ENCODE data around the gene ABCG4.

Gene ABCG4

DNA sequence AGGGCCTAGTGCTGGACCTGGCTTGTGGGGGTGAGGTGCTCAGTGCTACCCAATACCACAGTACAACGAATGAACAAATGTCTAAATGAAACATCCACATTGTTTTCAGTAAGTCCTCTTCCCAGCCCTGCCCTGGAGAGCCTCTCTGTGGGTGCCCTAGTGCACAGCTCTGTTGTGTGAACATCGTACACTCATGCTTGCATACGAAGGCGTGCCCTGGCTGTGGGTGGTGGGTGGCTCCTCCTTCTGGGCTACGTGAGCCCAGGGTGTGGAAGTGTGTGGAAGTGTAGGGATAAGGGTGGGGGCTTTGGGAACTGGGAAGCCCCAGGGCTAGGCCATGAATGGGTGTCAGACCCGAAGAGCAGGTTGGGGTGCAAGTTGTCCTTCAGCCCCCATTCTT lies 19.1 kb downstream of the ABCG4 start:
- H3K9me3 ChIP-seq (ENCODE audit: insufficient read depth, low read length), result no peaks in the 10 kb centered on the region
- H3K27me3 ChIP-seq (ENCODE audit: insufficient read depth, insufficient read length), result no peaks in the 10 kb centered on the region
- H3K4me1 ChIP-seq (ENCODE audit: insufficient read depth, insufficient read length), result peaks cover 8% of the 10 kb centered on the region
- H3K36me3 ChIP-seq (ENCODE audit: insufficient read depth, insufficient read length, low read length), result peaks cover 3% of the 10 kb centered on the region
- H3K4me3 ChIP-seq (ENCODE audit: insufficient read length, low read depth), result no peak overlapping the region
- TF ChIP-seq SUZ12 (IDR thresholded peaks at IDR 0.05; ENCODE audit: extremely low read depth, insufficient read depth, insufficient read length), result no peak
- TF ChIP-seq YY1 (IDR thresholded peaks at IDR 0.05; ENCODE audit: insufficient read depth, insufficient read length), result no peak
- TF ChIP-seq ZNF274 (IDR thresholded peaks at IDR 0.05; ENCODE audit: low read depth, low read length), result no peak
- H3K9ac ChIP-seq (ENCODE audit: insufficient read length, low read depth), result peak overlapping the region; percentile 50
- no peak for DNase-seq (ENCODE audit: low read depth, low spot score)

DNA sequence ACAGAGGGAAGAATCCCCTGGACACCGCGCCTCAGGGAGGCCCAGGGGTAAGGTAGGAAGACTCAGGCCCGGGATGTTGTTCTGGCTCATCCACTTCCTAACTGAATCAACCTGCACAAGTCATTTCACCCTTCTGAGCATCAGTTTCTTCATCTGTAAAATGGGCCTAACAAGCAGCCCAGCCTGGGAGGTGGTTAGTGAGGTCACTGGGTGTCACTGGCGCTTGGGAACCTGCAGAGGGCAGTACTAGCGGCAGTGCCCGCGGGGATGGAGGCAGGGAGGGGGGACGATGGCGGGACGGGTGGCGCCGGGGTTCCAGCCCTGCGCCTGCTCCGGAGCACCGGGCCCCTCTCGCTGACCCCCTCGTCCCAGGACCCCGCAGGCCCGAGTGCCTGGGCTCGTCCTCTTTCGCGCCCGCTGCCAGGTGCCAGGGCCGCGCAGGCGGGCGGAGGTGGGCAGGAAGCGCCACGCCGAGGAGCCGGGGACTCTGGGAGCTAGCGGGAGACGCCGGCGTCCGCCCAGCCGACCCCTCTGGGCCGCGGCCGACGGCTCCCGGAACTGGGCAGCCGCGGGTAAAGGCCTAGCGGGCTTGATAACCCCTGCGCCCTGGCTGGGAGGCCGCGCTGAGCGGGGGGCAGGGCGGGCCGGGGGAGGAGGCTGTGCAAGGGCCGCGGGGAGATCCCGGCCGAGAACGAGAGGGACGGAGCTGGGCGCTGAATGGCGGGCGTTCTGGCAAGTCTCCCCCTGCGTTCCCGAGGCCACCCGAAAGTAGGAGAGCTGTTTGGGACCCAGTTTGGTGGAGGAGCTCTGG lies 19.8 kb downstream of the ABCG4 start, which contains the start of gene NLRX1:
Gene NLRX1 (plus strand): TSS at position 255 of the 811 bp plus-strand sequence. CDS start 2,679 bp downstream, outside the sequence.
- Histone ChIP-seq H3K27me3 (ENCODE audit: insufficient read depth, insufficient read length) (no peaks in the 10 kb centered on the region), H3K9ac (ENCODE audit: insufficient read length, low read depth) (peak within 1 kb of the TSS; percentile 93), H3K4me3 (ENCODE audit: insufficient read length, low read depth) (peak within 1 kb of the TSS; percentile 64), H3K36me3 (ENCODE audit: insufficient read depth, insufficient read length, low read length) (peaks cover 10% of the 10 kb centered on the region), H3K4me1 (ENCODE audit: insufficient read depth, insufficient read length) (peaks cover 8% of the 10 kb centered on the region), H3K9me3 (ENCODE audit: insufficient read depth, low read length) (no peaks in the 10 kb centered on the region)
- TF ChIP-seq ZNF274 (IDR thresholded peaks at IDR 0.05; ENCODE audit: low read depth, low read length) (no peak), YY1 (IDR thresholded peaks at IDR 0.05; ENCODE audit: insufficient read depth, insufficient read length) (peak; percentile 18)
- DNase-seq (ENCODE audit: low read depth, low spot score), result peak; percentile 82

DNA sequence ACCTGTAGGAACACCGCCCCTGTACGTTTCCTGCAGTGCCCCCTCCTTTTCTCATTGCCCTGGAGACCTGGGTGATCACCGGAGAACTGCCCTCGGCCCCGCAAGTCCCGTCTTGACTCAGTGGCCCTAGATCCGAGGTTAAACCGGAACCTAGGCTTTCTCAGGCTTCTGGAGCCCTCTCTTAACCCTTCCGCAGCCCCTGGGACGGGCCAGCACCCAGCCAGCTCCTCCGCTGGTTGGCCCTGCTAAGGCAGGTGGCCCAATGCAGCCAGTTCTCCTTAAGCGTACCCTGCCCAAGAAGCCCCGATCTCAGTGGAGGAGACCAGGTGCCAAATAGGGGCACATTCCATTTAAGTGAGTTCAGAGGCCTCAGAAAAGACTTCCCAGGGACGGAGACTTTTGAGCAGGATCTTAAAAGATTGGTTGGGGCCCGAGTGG lies 20.4 kb downstream of the ABCG4 start:
- peaks cover 12% of the 10 kb centered on the region for H3K36me3 ChIP-seq (ENCODE audit: insufficient read depth, insufficient read length, low read length)
- H3K9me3 ChIP-seq (ENCODE audit: insufficient read depth, low read length), result no peaks in the 10 kb centered on the region
- peak overlapping the region; percentile 64 for H3K4me3 ChIP-seq (ENCODE audit: insufficient read length, low read depth)
- TF ChIP-seq ZNF274 (IDR thresholded peaks at IDR 0.05; ENCODE audit: low read depth, low read length) (no peak), SUZ12 (IDR thresholded peaks at IDR 0.05; ENCODE audit: extremely low read depth, insufficient read depth, insufficient read length) (no peak), YY1 (IDR thresholded peaks at IDR 0.05; ENCODE audit: insufficient read depth, insufficient read length) (no peak)
- DNase-seq (ENCODE audit: low read depth, low spot score), result peak; percentile 70
- no peaks in the 10 kb centered on the region for H3K27me3 ChIP-seq (ENCODE audit: insufficient read depth, insufficient read length)
- peak overlapping the region; percentile 93 for H3K9ac ChIP-seq (ENCODE audit: insufficient read length, low read depth)
- peaks cover 8% of the 10 kb centered on the region for H3K4me1 ChIP-seq (ENCODE audit: insufficient read depth, insufficient read length)

DNA sequence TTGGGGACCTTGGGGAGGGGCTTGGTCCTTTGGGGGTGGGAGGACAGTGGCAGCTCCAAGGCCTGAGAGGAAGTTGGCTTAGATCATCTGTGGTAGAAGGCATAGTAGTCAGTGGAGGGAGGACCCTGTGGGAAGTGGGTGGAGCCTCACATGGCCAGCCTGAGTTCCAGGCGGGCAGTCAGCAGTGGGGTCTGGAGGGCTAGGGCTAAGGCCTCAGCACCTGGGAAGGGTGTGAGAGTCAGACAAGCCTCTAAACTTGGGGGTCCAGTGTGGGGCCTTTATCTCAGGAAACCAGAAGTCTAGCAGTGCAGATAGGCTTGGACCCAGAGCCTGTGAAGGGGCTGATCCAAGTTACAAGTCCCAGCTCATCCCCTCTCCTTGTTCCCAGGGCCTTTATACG lies 23.7 kb downstream of the ABCG4 start:
- Histone ChIP-seq H3K9me3 (ENCODE audit: insufficient read depth, low read length) (no peaks in the 10 kb centered on the region), H3K9ac (ENCODE audit: insufficient read length, low read depth) (no peak overlapping the region), H3K36me3 (ENCODE audit: insufficient read depth, insufficient read length, low read length) (peaks cover 28% of the 10 kb centered on the region), H3K27me3 (ENCODE audit: insufficient read depth, insufficient read length) (no peaks in the 10 kb centered on the region), H3K4me3 (ENCODE audit: insufficient read length, low read depth) (no peak overlapping the region), H3K4me1 (ENCODE audit: insufficient read depth, insufficient read length) (peaks cover 5% of the 10 kb centered on the region)
- no peak for DNase-seq (ENCODE audit: low read depth, low spot score)
- no peak for TF ChIP-seq ZNF274 (IDR thresholded peaks at IDR 0.05; ENCODE audit: low read depth, low read length)
- no peak for TF ChIP-seq YY1 (IDR thresholded peaks at IDR 0.05; ENCODE audit: insufficient read depth, insufficient read length)
- no peak for TF ChIP-seq SUZ12 (IDR thresholded peaks at IDR 0.05; ENCODE audit: extremely low read depth, insufficient read depth, insufficient read length)

DNA sequence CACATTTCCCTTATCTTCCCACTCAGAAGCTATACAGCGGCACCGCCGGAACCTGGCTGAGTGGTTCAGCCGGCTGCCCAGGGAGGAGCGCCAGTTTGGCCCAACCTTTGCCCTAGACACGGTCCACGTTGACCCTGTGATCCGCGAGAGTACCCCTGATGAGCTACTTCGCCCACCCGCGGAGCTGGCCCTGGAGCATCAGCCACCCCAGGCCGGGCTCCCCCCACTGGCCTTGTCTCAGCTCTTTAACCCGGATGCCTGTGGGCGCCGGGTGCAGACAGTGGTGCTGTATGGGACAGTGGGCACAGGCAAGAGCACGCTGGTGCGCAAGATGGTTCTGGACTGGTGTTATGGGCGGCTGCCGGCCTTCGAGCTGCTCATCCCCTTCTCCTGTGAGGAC lies 24.6 kb downstream of the ABCG4 start:
- TF ChIP-seq SUZ12 (IDR thresholded peaks at IDR 0.05; ENCODE audit: extremely low read depth, insufficient read depth, insufficient read length) (no peak), YY1 (IDR thresholded peaks at IDR 0.05; ENCODE audit: insufficient read depth, insufficient read length) (no peak), ZNF274 (IDR thresholded peaks at IDR 0.05; ENCODE audit: low read depth, low read length) (no peak)
- Histone ChIP-seq H3K4me1 (ENCODE audit: insufficient read depth, insufficient read length) (no peaks in the 10 kb centered on the region), H3K4me3 (ENCODE audit: insufficient read length, low read depth) (no peak overlapping the region), H3K36me3 (ENCODE audit: insufficient read depth, insufficient read length, low read length) (peaks cover 33% of the 10 kb centered on the region), H3K9me3 (ENCODE audit: insufficient read depth, low read length) (no peaks in the 10 kb centered on the region), H3K27me3 (ENCODE audit: insufficient read depth, insufficient read length) (no peaks in the 10 kb centered on the region), H3K9ac (ENCODE audit: insufficient read length, low read depth) (no peak overlapping the region)
- no peak for DNase-seq (ENCODE audit: low read depth, low spot score)

DNA sequence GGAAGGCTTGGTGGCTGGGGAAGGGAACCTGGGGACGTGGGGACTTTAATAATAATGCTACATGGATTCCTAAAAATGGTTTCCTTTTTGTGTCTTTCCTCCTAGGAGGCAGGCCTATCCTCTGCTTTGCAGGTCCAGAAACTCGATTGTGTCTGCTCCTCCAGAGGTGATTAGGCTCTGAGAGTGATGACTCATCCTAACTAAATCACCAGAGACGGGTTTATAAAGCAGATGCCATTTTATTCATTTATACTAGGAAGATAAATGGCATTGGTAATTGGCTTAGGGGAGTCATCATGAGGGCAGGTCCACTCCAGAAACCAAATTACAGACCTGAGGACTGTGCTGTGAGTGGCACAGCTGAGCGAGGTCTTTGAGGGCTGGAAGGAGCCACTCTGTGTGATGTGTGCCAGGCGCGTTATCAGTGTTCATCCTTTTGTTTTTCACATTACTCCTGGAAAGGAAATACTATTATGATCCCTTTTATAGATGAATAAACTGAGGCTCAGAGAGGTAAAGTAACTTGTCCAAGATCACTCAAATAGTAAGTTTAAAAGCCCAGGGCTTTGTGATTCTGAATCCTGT lies 26.7 kb downstream of the ABCG4 start:
- H3K27me3 ChIP-seq (ENCODE audit: insufficient read depth, insufficient read length), result no peaks in the 10 kb centered on the region
- no peak overlapping the region for H3K9ac ChIP-seq (ENCODE audit: insufficient read length, low read depth)
- TF ChIP-seq ZNF274 (IDR thresholded peaks at IDR 0.05; ENCODE audit: low read depth, low read length), result no peak
- no peak for TF ChIP-seq SUZ12 (IDR thresholded peaks at IDR 0.05; ENCODE audit: extremely low read depth, insufficient read depth, insufficient read length)
- TF ChIP-seq YY1 (IDR thresholded peaks at IDR 0.05; ENCODE audit: insufficient read depth, insufficient read length), result no peak
- H3K9me3 ChIP-seq (ENCODE audit: insufficient read depth, low read length), result no peaks in the 10 kb centered on the region
- H3K4me3 ChIP-seq (ENCODE audit: insufficient read length, low read depth), result no peak overlapping the region
- no peak for DNase-seq (ENCODE audit: low read depth, low spot score)
- H3K4me1 ChIP-seq (ENCODE audit: insufficient read depth, insufficient read length), result no peaks in the 10 kb centered on the region
- peaks cover 39% of the 10 kb centered on the region for H3K36me3 ChIP-seq (ENCODE audit: insufficient read depth, insufficient read length, low read length)

DNA sequence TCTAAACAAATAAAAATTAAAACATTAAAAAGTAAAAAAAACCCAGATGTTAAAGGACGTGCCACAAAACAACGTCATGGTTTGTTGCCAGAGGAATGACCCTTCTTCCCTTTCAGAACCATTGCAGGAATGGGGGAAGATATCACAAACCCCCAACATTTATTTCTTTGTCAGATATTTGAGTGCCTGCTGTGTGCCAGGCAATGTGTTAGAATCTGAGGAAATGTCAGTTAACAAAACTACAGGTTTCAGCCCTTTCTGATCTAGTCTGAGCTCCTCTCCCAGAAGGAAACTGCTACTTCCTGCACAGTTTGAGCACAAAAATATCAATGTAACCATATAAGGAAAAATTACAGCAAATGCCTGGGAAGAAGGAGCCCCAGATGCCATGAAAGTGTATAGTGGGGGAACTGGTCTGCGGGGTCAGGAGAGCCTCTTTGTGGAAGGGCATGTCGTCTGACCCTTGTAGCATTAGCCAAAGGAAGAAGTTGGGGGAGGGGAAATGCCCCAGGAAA lies 29.4 kb downstream of the ABCG4 start:
- H3K9me3 ChIP-seq (ENCODE audit: insufficient read depth, low read length), result no peaks in the 10 kb centered on the region
- no peak for TF ChIP-seq YY1 (IDR thresholded peaks at IDR 0.05; ENCODE audit: insufficient read depth, insufficient read length)
- no peak for TF ChIP-seq ZNF274 (IDR thresholded peaks at IDR 0.05; ENCODE audit: low read depth, low read length)
- no peak for TF ChIP-seq SUZ12 (IDR thresholded peaks at IDR 0.05; ENCODE audit: extremely low read depth, insufficient read depth, insufficient read length)
- peaks cover 36% of the 10 kb centered on the region for H3K36me3 ChIP-seq (ENCODE audit: insufficient read depth, insufficient read length, low read length)
- no peak overlapping the region for H3K4me3 ChIP-seq (ENCODE audit: insufficient read length, low read depth)
- H3K4me1 ChIP-seq (ENCODE audit: insufficient read depth, insufficient read length), result no peaks in the 10 kb centered on the region
- DNase-seq (ENCODE audit: low read depth, low spot score), result no peak
- H3K27me3 ChIP-seq (ENCODE audit: insufficient read depth, insufficient read length), result no peaks in the 10 kb centered on the region
- no peak overlapping the region for H3K9ac ChIP-seq (ENCODE audit: insufficient read length, low read depth)

Data from NT2/D1 (cell line).